ENCODE data around the gene MXRA8. TPM values are rescaled to one million over a fixed set of nuclear protein-coding genes. Genes with fewer than 3 reads are reported as not detected.
A peak's percentile ranks its signal among the peaks of the same experiment; 100 is the strongest.

The MXRA8 gene
- total and polyA plus RNA-seq, 9 donors = 40.3 to 206 (median 131) TPM

- 84 to 88% (median 88%) methylated on average over 49 of the region's 49 CpGs for WGBS, 3 donors
- DNase-seq = no peak
- Histone ChIP-seq H3K36me3 (no peaks in the 10 kb centered on the region), H3K27me3 (no peaks in the 10 kb centered on the region), H3K9me3 (no peaks in the 10 kb centered on the region), H3K4me1 (ENCODE audit: insufficient read depth) (peaks cover 10% of the 10 kb centered on the region), H3K27ac (no peak overlapping the region), H3K4me3 (no peak overlapping the region)
- intact Hi-C loops (cut with DNase I) = loop anchor here in 1 of 4 donors (10.0 kb wide), 1 partner anchor 192 kb away; no protein-coding TSS in a partner anchor
- TF ChIP-seq CTCF (IDR thresholded peaks at IDR 0.05) = no peak
- TF ChIP-seq EP300 (IDR thresholded peaks at IDR 0.05) = no peak
- no peak for TF ChIP-seq POLR2A (IDR thresholded peaks at IDR 0.05)
Measured at GRCh38 chr1:1312450-1313314, 45.7 kb downstream of the MXRA8 start.

GRCh38 chr1:1311107-1312104, 46.9 kb downstream of the MXRA8 start:
- Histone ChIP-seq H3K36me3 (no peaks in the 10 kb centered on the region), H3K4me1 (ENCODE audit: insufficient read depth) (peaks cover 12% of the 10 kb centered on the region), H3K4me3 (no peak overlapping the region), H3K27ac (no peak overlapping the region), H3K27me3 (no peaks in the 10 kb centered on the region), H3K9me3 (no peaks in the 10 kb centered on the region)
- no peak for DNase-seq
- WGBS, 3 donors = 82 to 85% (median 82%) methylated on average over 21 to 22 of the region's 22 CpGs
- intact Hi-C loops (cut with DNase I) = loop anchor here in 1 of 4 donors (10.0 kb wide), 1 partner anchor 193 kb away; no protein-coding TSS in a partner anchor
- TF ChIP-seq CTCF (IDR thresholded peaks at IDR 0.05) (no peak), POLR2A (IDR thresholded peaks at IDR 0.05) (no peak), EP300 (IDR thresholded peaks at IDR 0.05) (no peak)

- H3K36me3 ChIP-seq = no peaks in the 10 kb centered on the region
- 80 to 85% (median 84%) methylated on average over 21 of the region's 21 CpGs for WGBS, 3 donors
- TF ChIP-seq POLR2A (IDR thresholded peaks at IDR 0.05) (no peak), EP300 (IDR thresholded peaks at IDR 0.05) (no peak), CTCF (IDR thresholded peaks at IDR 0.05) (no peak)
- H3K27me3 ChIP-seq = no peaks in the 10 kb centered on the region
- peaks cover 21% of the 10 kb centered on the region for H3K4me1 ChIP-seq (ENCODE audit: insufficient read depth)
- peak overlapping the region in 1 of 2 donors; percentile 20 for H3K27ac ChIP-seq
- H3K9me3 ChIP-seq = no peaks in the 10 kb centered on the region
- DNase-seq = no peak
- intact Hi-C loops (cut with DNase I) = loop anchor here in 1 of 4 donors (10.0 kb wide), 1 partner anchor 194 kb away; no protein-coding TSS in a partner anchor
- no peak overlapping the region for H3K4me3 ChIP-seq
Measured at GRCh38 chr1:1310476-1311053, 47.8 kb downstream of the MXRA8 start.

GRCh38 chr1:1310109-1310385, 48.3 kb downstream of the MXRA8 start:
- WGBS, 3 donors = 67 to 82% (median 76%) methylated on average over 3 of the region's 3 CpGs
- no peak overlapping the region for H3K4me3 ChIP-seq
- no peaks in the 10 kb centered on the region for H3K27me3 ChIP-seq
- TF ChIP-seq CTCF (IDR thresholded peaks at IDR 0.05) = no peak
- no peak for TF ChIP-seq POLR2A (IDR thresholded peaks at IDR 0.05)
- TF ChIP-seq EP300 (IDR thresholded peaks at IDR 0.05) = no peak
- H3K27ac ChIP-seq = peak overlapping the region in 1 of 2 donors; percentile 20
- peaks cover 24% of the 10 kb centered on the region for H3K4me1 ChIP-seq (ENCODE audit: insufficient read depth)
- no peaks in the 10 kb centered on the region for H3K9me3 ChIP-seq
- DNase-seq = no peak
- no peaks in the 10 kb centered on the region for H3K36me3 ChIP-seq
- intact Hi-C loops (cut with DNase I) = loop anchor here in 1 of 4 donors (10.0 kb wide), 1 partner anchor 195 kb away; no protein-coding TSS in a partner anchor

Measured in ovary (tissue), 9 donors.